Epithelial cell of prostate (primary cell): ENCODE data around the gene PDE7B.

ENCODE experiments used
- DNase-seq: peaks from one replicate; pipeline ENCODE4 v3.0.0-alpha.2; 2011; ENCODE audit warnings: low read depth, low spot score
- H3K27ac ChIP-seq: fragments of 450-650 bp; 2 replicates; pipeline ENCODE4 v1.5.1; 2017; ENCODE audit warnings: mild to moderate bottlenecking

PDE7B gene

GRCh38 chr6:136015531-136015930 lies 164.0 kb downstream of the PDE7B start:
- DNase-seq = no peak
- no peak overlapping the region for H3K27ac ChIP-seq

- H3K27ac ChIP-seq = no peak overlapping the region
- no peak for DNase-seq
Observed at GRCh38 chr6:136016228-136017225, 165.0 kb downstream of the PDE7B start.

- DNase-seq = no peak
- no peak overlapping the region for H3K27ac ChIP-seq
Observed at GRCh38 chr6:136020691-136021090, 169.2 kb downstream of the PDE7B start.

DNA sequence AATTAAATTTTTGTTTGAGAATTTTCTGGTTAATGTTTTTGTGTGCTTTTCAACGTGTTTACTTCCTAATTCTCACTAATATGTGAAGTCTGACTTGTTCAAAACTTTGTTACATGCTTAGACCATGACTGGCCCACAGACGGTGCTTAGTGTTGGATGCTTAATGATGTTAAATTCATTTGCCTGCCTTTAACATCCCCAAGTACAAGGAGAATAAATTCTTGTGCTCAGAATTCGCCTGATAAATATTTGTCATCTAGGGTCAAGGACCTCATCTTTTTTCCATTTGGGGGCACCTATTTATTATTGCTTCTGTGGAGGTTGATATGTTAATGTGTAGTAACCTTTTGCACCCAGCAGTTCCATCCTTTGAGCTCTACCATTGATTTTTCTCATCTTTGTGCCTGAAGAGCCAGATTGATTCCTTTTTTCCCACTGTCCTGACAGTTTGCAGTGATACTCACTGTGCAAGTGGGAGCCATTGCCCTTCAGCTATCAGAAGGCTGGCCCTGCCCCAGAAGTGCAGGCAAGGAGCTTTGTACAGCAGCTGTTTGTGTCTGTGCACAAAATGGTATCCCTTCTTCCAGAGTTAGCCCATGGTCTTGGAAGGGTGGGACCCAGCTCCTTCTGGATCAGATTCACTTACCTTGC lies 170.8 kb downstream of the PDE7B start:
- DNase-seq = no peak
- H3K27ac ChIP-seq = no peak overlapping the region

DNA sequence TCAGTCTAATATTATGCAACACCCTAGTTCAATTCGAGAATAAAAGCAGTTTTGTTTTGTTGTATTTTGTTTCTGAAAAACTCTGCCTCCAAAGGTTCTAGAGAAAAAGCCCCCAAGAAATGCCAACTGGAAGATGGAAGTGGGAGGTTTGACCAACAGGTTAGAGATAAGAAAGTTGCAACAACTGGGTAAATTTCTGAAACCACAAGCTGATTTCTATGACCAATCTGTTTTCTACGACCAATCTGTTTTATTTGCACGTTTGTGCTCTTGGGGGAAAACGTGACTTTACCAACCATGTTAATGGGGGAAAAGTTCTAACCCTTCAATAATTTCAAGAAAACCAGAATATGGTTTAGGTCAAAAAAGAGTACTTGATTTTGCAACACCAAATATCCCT lies 173.2 kb downstream of the PDE7B start:
- no peak for DNase-seq
- H3K27ac ChIP-seq = no peak overlapping the region

DNA sequence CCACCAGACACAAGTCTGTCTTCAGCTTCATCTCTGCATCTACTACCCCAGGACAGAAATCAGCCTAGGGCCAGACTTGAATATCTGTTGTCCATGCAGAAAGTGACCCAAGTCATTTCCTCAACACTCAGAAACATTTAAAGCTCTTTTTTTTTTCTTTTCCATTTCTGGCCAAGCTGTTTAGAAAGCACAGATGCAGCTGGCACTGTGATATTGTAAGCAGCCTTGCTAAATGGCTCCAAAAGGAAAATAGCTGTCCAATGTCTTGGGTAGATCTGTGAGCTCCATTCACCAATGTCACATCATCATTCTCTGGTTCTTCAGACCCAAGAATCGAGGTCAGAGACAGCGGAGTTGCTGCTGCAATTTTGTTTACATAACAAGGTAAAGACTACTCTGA lies 174.2 kb downstream of the PDE7B start:
- no peak overlapping the region for H3K27ac ChIP-seq
- DNase-seq = no peak

GRCh38 chr6:136030131-136030530 lies 178.6 kb downstream of the PDE7B start:
- no peak overlapping the region for H3K27ac ChIP-seq
- no peak for DNase-seq

DNA sequence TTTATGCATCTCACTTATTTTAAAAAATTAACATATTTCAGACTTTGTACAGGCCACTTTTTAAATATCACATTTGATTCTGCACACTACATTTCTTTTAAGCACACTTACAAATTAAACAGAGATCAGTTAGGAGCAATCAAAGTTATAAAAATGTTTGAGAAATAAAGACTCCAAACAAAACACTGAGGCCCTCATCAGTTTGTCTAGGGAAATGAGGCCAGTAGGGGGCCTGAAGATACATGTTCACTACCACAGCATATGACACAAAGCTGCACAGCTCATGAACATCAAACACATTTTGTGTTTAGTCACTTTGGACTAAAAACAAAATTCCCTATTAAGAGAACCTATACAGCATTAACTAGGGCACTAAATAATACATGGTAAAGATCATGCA lies 180.5 kb downstream of the PDE7B start:
- no peak for DNase-seq
- H3K27ac ChIP-seq = no peak overlapping the region

DNA sequence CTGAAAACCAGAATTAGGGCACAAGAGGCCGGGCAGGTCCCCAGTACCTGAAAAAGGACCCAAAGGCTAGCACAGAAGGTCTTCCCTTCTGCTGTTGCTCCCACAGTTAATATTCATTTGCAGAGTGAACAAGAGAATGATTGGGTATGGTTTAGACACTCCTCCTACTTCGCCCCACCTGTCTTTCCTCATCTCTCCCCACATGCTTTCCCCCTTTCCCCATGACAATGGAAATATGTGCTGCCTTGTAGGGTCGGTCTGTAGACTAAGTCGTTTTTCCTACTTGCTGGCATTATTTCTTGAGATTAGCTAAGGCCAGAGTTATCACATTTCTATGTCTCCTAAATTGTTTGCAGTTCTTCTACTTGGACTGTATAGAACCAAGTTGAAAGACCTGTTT lies 181.9 kb downstream of the PDE7B start:
- no peak for DNase-seq
- H3K27ac ChIP-seq = no peak overlapping the region

DNA sequence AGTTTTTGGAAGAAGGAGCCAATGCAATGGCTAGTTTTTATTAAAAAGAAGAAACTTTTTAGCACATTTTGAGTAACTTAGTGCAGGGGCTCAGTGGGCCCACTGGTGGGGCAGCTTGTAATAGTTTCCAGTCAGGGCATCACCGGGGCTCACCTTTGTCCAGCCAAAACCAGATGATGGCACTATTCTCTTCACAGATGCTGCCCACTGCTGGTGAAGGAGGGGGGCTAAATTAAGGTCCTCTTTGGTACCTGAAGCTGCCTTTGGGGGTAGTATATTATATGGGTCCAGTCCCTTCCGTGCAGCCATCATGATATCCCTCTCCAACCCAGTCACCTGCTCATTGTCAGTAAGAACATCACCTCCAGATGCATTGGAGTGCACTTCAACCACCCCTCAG lies 182.9 kb downstream of the PDE7B start:
- no peak overlapping the region for H3K27ac ChIP-seq
- DNase-seq = no peak

DNA sequence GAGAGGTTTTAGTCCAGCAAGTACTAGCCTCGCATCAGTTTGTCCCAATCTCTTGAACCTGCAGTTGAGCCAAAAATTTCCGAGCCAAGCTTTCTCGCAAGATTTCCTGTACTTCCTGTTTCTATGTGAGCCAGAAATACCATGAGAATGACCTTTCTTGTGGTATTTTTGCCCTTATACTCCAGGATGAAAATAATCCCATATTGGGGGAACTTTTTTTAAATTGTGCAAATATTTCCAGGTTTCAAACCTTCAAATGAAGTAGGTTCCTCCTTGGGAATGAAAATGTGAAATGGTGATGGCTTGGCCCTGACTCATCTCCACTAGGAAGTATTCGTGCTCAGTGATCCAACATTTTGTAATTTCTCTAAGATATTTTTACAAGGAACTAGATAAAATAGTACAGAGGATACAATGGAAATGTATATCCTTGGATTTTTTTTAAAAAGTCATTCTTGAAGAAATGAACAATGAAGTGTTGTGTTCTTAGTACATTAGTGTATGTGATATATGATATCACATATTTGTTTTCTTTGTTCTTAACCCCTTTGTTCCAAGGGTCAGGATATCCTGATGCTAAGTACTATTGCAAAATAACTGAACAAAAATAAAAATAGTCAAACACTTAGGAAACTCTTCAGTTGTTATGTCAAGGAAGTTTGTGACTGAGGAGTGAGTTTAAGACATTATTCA lies 184.0 kb downstream of the PDE7B start:
- no peak overlapping the region for H3K27ac ChIP-seq
- DNase-seq = no peak

DNA sequence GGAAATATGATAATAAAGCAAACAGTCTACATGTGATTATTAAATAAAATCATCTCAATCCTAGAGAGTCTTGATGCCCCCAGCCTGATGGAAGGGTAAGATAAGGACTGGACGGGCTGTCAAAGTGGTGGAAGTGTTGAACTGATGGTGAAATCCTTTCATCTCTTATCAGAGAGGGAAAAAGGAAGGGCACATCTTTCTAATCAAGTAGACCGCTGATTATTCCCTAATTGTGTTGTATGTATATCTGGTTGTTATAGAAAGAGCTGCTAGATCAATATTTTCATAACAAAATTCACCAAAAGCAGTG lies 184.5 kb downstream of the PDE7B start:
- no peak for DNase-seq
- H3K27ac ChIP-seq = no peak overlapping the region

GRCh38 chr6:136036601-136037000 lies 185.1 kb downstream of the PDE7B start:
- no peak for DNase-seq
- no peak overlapping the region for H3K27ac ChIP-seq

DNA sequence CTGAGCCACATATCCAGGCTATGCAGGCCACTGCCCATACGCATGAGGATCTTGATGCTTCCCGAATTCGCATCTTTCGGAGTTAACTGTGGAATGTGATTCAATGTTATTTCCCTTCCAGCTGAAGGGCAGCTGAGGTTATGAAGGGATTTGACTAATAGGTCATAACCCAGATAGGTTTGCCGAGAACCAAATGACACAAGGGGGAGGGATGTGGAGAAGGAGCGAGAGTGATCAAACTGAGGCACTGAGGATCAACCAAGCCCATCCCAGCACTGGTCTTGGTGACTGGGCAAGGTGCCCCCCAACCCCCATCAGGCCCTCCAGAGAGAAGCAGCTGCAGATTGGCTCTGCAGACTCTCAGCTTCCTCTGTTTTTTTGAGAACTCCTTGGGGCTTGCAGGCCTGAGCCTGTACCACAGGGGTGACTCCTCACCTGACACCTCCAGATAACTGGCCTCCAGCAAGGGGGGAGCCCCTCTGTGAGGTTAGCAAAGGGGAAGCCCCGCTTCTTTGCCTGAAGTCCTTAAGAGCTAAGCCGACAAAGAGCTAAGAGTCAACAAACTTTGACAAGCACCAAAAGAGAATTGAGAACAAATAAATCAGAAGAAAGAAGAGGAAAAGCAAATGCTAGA lies 185.9 kb downstream of the PDE7B start:
- no peak overlapping the region for H3K27ac ChIP-seq
- no peak for DNase-seq

DNA sequence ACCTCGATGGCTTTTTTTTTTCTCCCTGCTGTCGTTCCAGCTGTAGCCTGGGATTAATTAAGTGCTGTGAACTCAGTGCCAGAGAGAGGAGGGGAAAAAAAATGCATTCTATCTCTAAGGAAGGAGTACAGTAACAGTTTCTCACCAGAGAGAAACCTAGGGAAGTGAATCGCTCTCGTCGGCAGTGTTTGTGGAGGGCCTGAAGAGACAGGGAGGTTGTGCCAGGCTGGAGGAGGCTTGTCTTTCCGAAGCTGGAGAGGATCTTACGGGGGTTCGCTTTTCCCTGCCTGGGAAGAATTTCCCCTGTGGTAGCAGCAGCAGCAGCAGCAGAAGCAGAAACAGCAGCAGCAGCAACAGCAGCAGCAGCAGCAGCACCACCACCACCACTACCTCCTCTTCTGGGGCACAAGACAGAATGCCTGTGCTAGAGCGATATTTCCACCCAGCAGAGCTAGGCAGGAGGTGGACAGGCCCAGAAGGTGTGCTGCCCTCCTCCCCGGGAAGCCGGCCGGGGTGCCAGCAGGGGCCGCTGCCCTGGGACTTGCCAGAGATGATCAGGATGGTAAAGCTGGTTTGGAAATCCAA lies 186.5 kb downstream of the PDE7B start:
- H3K27ac ChIP-seq = no peak overlapping the region
- DNase-seq = no peak

- DNase-seq = no peak
- no peak overlapping the region for H3K27ac ChIP-seq
Observed at GRCh38 chr6:136038531-136038930, 187.0 kb downstream of the PDE7B start.

- H3K27ac ChIP-seq = no peak overlapping the region
- no peak for DNase-seq
Observed at GRCh38 chr6:136039185-136039584, 187.7 kb downstream of the PDE7B start.

DNA sequence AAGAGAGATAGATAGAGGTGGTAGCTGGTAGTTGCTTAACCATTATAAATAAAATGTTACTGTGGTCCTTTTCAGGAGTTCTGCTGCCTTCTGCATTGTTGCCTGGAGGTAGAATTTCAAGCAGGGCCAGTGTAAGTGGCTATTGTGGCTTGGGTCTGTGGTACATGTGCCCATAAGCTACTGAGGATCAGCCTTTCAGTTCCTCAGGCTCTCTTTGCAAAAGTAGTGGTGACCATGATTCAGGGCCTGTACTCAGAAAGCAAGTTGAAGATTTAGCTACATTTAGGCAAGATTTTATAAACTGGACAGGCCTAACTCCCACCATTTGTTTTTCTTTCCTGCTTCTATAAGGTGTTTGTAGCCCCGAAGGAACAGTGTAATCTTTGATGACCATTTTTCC lies 199.0 kb downstream of the PDE7B start:
- no peak for DNase-seq
- no peak overlapping the region for H3K27ac ChIP-seq

- no peak for DNase-seq
- no peak overlapping the region for H3K27ac ChIP-seq
Observed at GRCh38 chr6:136051140-136051775, 199.8 kb downstream of the PDE7B start.

DNA sequence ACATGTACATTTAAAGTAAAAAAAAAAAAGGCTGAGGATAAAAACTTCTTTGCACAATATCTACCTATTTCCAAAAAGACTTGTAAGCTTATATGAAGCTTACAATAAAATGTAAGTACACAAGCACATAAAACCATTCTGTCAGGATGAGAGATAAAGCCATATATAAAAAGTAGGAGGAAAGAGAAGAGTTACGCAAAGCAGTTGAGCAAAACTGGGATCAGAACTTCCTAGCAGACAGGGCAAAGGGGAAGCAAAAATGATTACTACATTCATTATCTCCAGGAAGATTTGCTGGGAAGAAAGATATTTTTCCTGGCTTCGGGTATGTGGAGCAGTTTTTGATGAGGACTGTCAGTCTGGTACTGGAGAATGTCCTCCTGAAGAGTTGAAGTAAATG lies 200.5 kb downstream of the PDE7B start:
- DNase-seq = no peak
- no peak overlapping the region for H3K27ac ChIP-seq
